ENCODE measurements around the gene SH3D21. TPM values are rescaled to one million over a fixed set of nuclear protein-coding genes. Genes with fewer than 3 reads are reported as not detected.

Gene SH3D21
- total RNA-seq, 1 donor from 2014 or later: 1.7 TPM

- Histone ChIP-seq H3K4me3 (ENCODE audit: low read depth, low read length) (no peak overlapping the region), H3K36me3 (ENCODE audit: control insufficient read depth, insufficient read depth, low read length) (peaks cover 3% of the 10 kb centered on the region), H3K27me3 (ENCODE audit: control insufficient read depth, insufficient read depth, low read length) (no peaks in the 10 kb centered on the region)
- TF ChIP-seq, protein P1, sequence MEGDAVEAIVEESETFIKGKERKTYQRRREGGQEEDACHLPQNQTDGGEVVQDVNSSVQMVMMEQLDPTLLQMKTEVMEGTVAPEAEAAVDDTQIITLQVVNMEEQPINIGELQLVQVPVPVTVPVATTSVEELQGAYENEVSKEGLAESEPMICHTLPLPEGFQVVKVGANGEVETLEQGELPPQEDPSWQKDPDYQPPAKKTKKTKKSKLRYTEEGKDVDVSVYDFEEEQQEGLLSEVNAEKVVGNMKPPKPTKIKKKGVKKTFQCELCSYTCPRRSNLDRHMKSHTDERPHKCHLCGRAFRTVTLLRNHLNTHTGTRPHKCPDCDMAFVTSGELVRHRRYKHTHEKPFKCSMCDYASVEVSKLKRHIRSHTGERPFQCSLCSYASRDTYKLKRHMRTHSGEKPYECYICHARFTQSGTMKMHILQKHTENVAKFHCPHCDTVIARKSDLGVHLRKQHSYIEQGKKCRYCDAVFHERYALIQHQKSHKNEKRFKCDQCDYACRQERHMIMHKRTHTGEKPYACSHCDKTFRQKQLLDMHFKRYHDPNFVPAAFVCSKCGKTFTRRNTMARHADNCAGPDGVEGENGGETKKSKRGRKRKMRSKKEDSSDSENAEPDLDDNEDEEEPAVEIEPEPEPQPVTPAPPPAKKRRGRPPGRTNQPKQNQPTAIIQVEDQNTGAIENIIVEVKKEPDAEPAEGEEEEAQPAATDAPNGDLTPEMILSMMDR (IDR thresholded peaks at IDR 0.05; ENCODE audit: insufficient read depth, low read length, poor library complexity, severe bottlenecking): no peak
- DNase-seq (ENCODE audit: low read depth): peak; percentile 83
Measured at GRCh38 chr1:36351227-36351977, 45.2 kb downstream of the SH3D21 start.

DNA sequence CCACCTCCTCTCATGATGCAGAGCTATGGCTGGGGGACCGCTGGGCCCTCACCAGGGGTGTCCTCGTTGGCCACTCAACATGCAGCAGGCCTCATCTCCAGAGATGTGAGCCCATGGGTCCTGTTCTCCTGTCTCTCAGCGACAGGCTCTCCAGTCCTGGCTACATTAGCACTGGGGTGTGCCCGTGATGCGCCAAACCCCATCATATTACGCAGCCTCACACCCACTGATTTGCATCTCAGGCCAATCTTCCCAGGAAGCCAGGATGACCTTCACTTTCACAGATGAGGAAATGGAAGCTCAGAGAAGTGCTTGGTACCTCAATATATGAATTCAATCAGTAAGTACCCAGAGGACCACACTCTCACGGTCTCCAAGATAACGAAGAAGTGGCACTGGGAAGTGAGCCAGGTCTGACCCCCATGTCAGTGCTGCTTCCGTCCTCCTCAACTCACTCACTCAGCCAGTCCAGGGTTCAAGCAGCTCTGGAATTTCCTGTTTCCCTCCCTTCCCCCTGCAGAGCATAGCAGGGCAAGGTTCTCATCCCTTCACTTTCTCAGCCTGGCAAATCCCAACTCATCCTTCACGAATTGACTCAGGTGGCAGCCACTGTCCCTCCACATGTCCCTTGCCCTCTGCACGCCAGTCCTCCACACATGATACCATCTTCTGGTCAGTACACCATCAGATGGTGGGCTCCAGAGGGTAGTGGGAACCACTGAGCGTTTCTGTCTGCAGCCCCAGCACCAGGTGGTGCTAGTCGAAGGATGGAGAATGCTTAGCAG lies 46.1 kb downstream of the SH3D21 start:
- Histone ChIP-seq H3K4me3 (ENCODE audit: low read depth, low read length) (no peak overlapping the region), H3K36me3 (ENCODE audit: control insufficient read depth, insufficient read depth, low read length) (peaks cover 3% of the 10 kb centered on the region), H3K27me3 (ENCODE audit: control insufficient read depth, insufficient read depth, low read length) (no peaks in the 10 kb centered on the region)
- DNase-seq (ENCODE audit: low read depth): no peak
- TF ChIP-seq, protein P1 (IDR thresholded peaks at IDR 0.05; ENCODE audit: insufficient read depth, low read length, poor library complexity, severe bottlenecking): no peak

DNA sequence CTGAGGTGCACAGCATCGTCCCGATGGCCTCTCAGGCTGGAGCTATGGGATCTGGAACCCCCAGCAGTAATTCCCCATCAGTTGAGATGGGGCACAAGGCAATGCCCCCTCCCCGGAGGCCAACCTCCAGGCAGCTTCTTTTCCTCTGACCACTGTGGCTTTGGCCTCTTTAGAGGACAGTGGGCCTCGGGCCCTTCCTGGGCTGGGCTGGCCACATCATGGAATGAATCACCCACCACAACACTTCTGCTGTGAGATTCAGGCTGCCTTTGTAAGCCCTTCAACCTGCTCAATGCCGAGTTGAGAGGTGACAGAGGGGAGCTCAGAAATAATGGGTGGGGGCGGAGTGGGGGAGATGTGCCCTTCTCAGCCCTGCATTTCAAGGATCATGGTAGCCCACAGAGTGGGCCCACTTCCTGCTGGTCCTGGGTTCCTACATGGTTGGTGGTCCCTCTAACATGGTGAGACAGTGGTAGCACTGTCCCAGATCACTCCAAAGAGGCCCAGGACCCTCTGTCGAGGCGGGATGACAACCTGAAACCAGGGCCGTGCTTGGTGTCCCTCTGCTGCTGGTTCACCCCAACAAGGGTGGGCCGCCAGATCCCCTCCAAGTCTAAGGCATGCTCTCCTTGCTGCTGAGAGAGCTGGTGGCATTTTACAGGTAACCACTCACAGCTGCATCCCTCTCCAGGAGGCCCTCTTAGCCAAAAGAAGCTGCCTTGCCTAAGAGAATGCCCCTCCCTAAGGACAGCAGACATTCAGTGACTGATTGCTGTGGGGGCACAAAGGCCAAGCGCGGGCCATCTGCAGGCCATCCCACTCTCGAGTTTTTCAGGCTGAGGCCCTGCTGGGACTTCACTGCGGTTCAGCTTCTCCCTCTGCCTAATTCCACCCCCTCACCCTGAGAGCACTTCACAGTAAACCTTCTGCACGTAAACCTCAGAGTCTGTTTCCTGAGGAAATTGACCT lies 47.0 kb downstream of the SH3D21 start:
- Histone ChIP-seq H3K27me3 (ENCODE audit: control insufficient read depth, insufficient read depth, low read length) (no peaks in the 10 kb centered on the region), H3K36me3 (ENCODE audit: control insufficient read depth, insufficient read depth, low read length) (peaks cover 4% of the 10 kb centered on the region), H3K4me3 (ENCODE audit: low read depth, low read length) (no peak overlapping the region)
- no peak for DNase-seq (ENCODE audit: low read depth)
- TF ChIP-seq, protein P1 (IDR thresholded peaks at IDR 0.05; ENCODE audit: insufficient read depth, low read length, poor library complexity, severe bottlenecking): no peak

- TF ChIP-seq, protein P1 (IDR thresholded peaks at IDR 0.05; ENCODE audit: insufficient read depth, low read length, poor library complexity, severe bottlenecking): no peak
- DNase-seq (ENCODE audit: low read depth): no peak
- Histone ChIP-seq H3K4me3 (ENCODE audit: low read depth, low read length) (no peak overlapping the region), H3K27me3 (ENCODE audit: control insufficient read depth, insufficient read depth, low read length) (no peaks in the 10 kb centered on the region), H3K36me3 (ENCODE audit: control insufficient read depth, insufficient read depth, low read length) (peaks cover 2% of the 10 kb centered on the region)
Measured at GRCh38 chr1:36354486-36354885, 48.3 kb downstream of the SH3D21 start.

DNA sequence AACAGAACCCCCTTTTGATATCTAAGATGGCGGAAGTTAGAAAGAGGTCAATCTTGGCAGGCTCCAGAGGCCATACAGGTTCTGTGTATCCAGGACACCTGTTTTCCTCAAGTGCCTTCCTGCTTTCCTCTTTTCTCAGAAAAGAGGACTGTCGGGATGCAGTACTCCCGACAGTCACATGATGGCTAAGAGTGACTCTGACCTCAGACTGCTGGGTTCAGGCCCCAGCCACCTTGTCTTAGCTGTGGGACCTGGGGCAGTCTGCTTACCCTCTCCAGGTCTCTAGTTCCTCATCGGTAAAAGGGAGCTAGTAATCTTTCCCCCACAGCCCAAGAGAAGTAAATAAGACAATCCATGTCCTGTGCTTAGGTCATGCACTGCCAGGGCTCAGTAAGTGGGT lies 49.6 kb downstream of the SH3D21 start:
- H3K4me3 ChIP-seq (ENCODE audit: low read depth, low read length): no peak overlapping the region
- peaks cover 2% of the 10 kb centered on the region for H3K36me3 ChIP-seq (ENCODE audit: control insufficient read depth, insufficient read depth, low read length)
- DNase-seq (ENCODE audit: low read depth): no peak
- no peaks in the 10 kb centered on the region for H3K27me3 ChIP-seq (ENCODE audit: control insufficient read depth, insufficient read depth, low read length)
- TF ChIP-seq, protein P1 (IDR thresholded peaks at IDR 0.05; ENCODE audit: insufficient read depth, low read length, poor library complexity, severe bottlenecking): no peak
